Body of pancreas (tissue), 4 donors: ENCODE results near the gene GNL3. TPM values are rescaled to one million over a fixed set of nuclear protein-coding genes. Genes with fewer than 3 reads are reported as not detected.

ENCODE experiments used
- ATAC-seq: fragments of 150-250 bp; one replicate; pipeline ENCODE4 v1.9.1; 2016
- DNase-seq, 4 donors: peaks; one replicate each; pipeline ENCODE4 v3.0.0-alpha.2; 2019
- H3K27ac ChIP-seq, 4 donors: fragments of 200-600 bp; sonication (generic); 1 replicate in 3 of 4; 2 replicates in 1 of 4; pipeline versions ENCODE4 v1.5.1 to v1.6.1; 2016 to 2019; ENCODE audit warnings: mild to moderate bottlenecking in 1 of 4, mixed read lengths in 1 of 4, moderate library complexity in 1 of 4
- H3K27me3 ChIP-seq, 2 donors: fragments of 200-600 bp; sonication (generic); one replicate each; pipeline ENCODE4 v1.6.0; 2016; ENCODE audit warnings: mild to moderate bottlenecking in 1 of 2
- H3K36me3 ChIP-seq, 2 donors: fragments of 200-600 bp; sonication (generic); replicated peaks in 1 of 2; 2 replicates each; pipeline ENCODE4 v1.5.1; 2016; ENCODE audit warnings: low read depth in 2 of 2; ENCODE audit not compliant: insufficient read depth in 1 of 2
- H3K4me1 ChIP-seq: fragments of 200-600 bp; sonication (generic); one replicate; pipeline ENCODE4 v1.6.0; 2016
- H3K4me3 ChIP-seq, 2 donors: fragments of 200-600 bp; sonication (generic); 1 replicate in 1 of 2; 2 replicates in 1 of 2; pipeline ENCODE4 v1.5.1; 2016 to 2019
- H3K9me3 ChIP-seq, 3 donors: fragments of 200-600 bp; sonication (generic); 1 replicate in 2 of 3; 2 replicates in 1 of 3; pipeline ENCODE4 v1.5.1; 2016
- CTCF ChIP-seq, 7 experiments: fragments of 450-650 bp in 4 of 7; fragments of 200-600 bp in 3 of 7; sonication (generic) in 3 of 7; IDR thresholded peaks; one replicate each; pipeline ENCODE4 v1.5.1; 2016 to 2019; ENCODE audit warnings: antibody characterized with exemption in 7 of 7
- POLR2A ChIP-seq, 3 donors: fragments of 450-650 bp; IDR thresholded peaks; one replicate each; pipeline ENCODE4 v1.6.1; 2016; ENCODE audit warnings: antibody characterized with exemption in 3 of 3, mild to moderate bottlenecking in 2 of 3
- WGBS, 2 donors: methylation state at CpG; one replicate each; pipeline ENCODE4 v1.1.5; 2017; 5-methylcytosine and 5-hydroxymethylcytosine counted together
- intact Hi-C: fragments of 100-400 bp; cut with DNase I; formaldehyde crosslinking; loops from one replicate; pipeline ENCODE4 v1.15.1; 2023
- small RNA-seq: library from RNA; depleted of rRNA; stranded (forward); fragments of <200 nt; gene quantifications from one replicate; pipeline ENCODE3, GENCODE V24; 2016
- total RNA-seq, 2 donors: library from RNA; depleted of rRNA; stranded (reverse); fragments of >200 nt; gene quantifications; one replicate each; pipeline ENCODE4 v1.1.0, GENCODE V29; 2016

The GNL3 gene
- total RNA-seq, 2 donors from 2014 or later = 46.2 to 122 TPM

- Histone ChIP-seq H3K4me1 (no peaks in the 10 kb centered on the region), H3K9me3 (no peaks in the 10 kb centered on the region), H3K4me3 (no peak overlapping the region), H3K27me3 (no peaks in the 10 kb centered on the region), H3K27ac (peak overlapping the region in 1 of 4 donors; percentile 13), H3K36me3 (peaks cover 5 to 22% of the 10 kb centered on the region in 2 donors)
- no peak for ATAC-seq
- TF ChIP-seq POLR2A (IDR thresholded peaks at IDR 0.05) (no peak), CTCF (IDR thresholded peaks at IDR 0.05) (no peak)
- intact Hi-C loops = loop anchor here (10.0 kb wide), 1 partner anchor 332 kb away; no protein-coding TSS in a partner anchor
- peak in 3 of 4 donors; percentile 16 to 22 (median 18) for DNase-seq
- WGBS, 2 donors = 39 to 49% methylated on average over 5 of the region's 5 CpGs
Observed at GRCh38 chr3:52743152-52743551, 57.3 kb downstream of the GNL3 start.

- Histone ChIP-seq H3K9me3 (no peaks in the 10 kb centered on the region), H3K36me3 (peaks cover 5 to 25% of the 10 kb centered on the region in 2 donors), H3K27me3 (no peaks in the 10 kb centered on the region), H3K4me3 (no peak overlapping the region), H3K27ac (peak overlapping the region in 1 of 4 donors; percentile 13), H3K4me1 (no peaks in the 10 kb centered on the region)
- 62 to 76% methylated on average over 2 of the region's 2 CpGs for WGBS, 2 donors
- TF ChIP-seq CTCF (IDR thresholded peaks at IDR 0.05) (no peak), POLR2A (IDR thresholded peaks at IDR 0.05) (no peak)
- no peak for ATAC-seq
- no peak for DNase-seq
- intact Hi-C loops = loop anchor here (10.0 kb wide), 1 partner anchor 331 kb away; no protein-coding TSS in a partner anchor
Observed at GRCh38 chr3:52743721-52744120, 57.9 kb downstream of the GNL3 start.

Small RNAs within 50 kb of the gene (small RNA-seq; reads per million reads assigned to genes)
- not detected for gene AC006254.2
- 20,826 reads per million, percentile 100 among the genes with 10 or more reads in this experiment for gene RF00569
- not detected for gene RF01183
- gene SNORD19 = not detected
- gene SNORD19B = not detected
- gene SNORD69 = 3,704 reads per million, percentile 99 among the genes with 10 or more reads in this experiment

Other genes starting within 250 kb of the GNL3 start
- gene SEMA3G, start 240.9 kb upstream of the GNL3 start, total RNA-seq = 10 to 100 TPM in 1 of 2 donors, 1 to 10 TPM in 1; 3.9 to 13.2 TPM
- gene TNNC1, start 232.0 kb upstream of the GNL3 start, total RNA-seq = 10 to 100 TPM in 1 of 2 donors, under 1 TPM in 1; 0.99 to 10.4 TPM
- 100 to 1,000 TPM in 1 of 2 donors, 10 to 100 TPM in 1; 58.9 to 115 TPM for gene NISCH, start 230.4 kb upstream of the GNL3 start, total RNA-seq
- 10 to 100 TPM; 50.4 to 55.3 TPM for gene STAB1, start 190.7 kb upstream of the GNL3 start, total RNA-seq
- 10 to 100 TPM; 25.4 to 32.4 TPM for gene NT5DC2, start 152.2 kb upstream of the GNL3 start, total RNA-seq
- 1 to 10 TPM in 1 of 2 donors, under 1 TPM in 1; 0.78 to 7.3 TPM for gene UQCC5, start 149.4 kb upstream of the GNL3 start, total RNA-seq
- gene PBRM1, start 119 bp upstream of the GNL3 start, total RNA-seq = 10 to 100 TPM; 62.3 to 72.8 TPM
- 10 to 100 TPM; 43.8 to 92.0 TPM for gene GLT8D1, start 19.8 kb downstream of the GNL3 start, total RNA-seq
- 10 to 100 TPM; 33.0 to 59.9 TPM for gene SPCS1, start 20.1 kb downstream of the GNL3 start, total RNA-seq
- 10 to 100 TPM; 10.1 to 73.2 TPM for gene NEK4, start 84.9 kb downstream of the GNL3 start, total RNA-seq
- 1 to 10 TPM in 1 of 2 donors, not detected in 1; 4.4 TPM for gene ITIH1, start 91.6 kb downstream of the GNL3 start, total RNA-seq
- 1 to 10 TPM in 1 of 2 donors, not detected in 1; 1.6 TPM for gene ITIH3, start 108.8 kb downstream of the GNL3 start, total RNA-seq
- 10 to 100 TPM; 60.7 to 86.7 TPM for gene ITIH4, start 144.6 kb downstream of the GNL3 start, total RNA-seq
- 1 to 10 TPM in 1 of 2 donors, not detected in 1; 3.9 TPM for gene MUSTN1, start 149.0 kb downstream of the GNL3 start, total RNA-seq
- gene STIMATE, start 211.5 kb downstream of the GNL3 start, total RNA-seq = 10 to 100 TPM; 13.0 to 63.0 TPM